CD4-positive, alpha-beta T cell treated with Interleukin-6 at 100 ng/mL for 8 hours (primary cell): ENCODE data around the gene PRAMEF33.
"Not testable (repeated sequence)": the region's sequence is repeated elsewhere in the genome, so short reads cannot be mapped to it uniquely, and the experiment has no call there.

Source experiments
- DNase-seq: peaks from one replicate; pipeline ENCODE4 v3.0.0-alpha.2; 2020; ENCODE audit warnings: mixed read lengths, low spot score

Gene PRAMEF33

GRCh38 chr1:13303239-13303638 lies at the start of gene PRAMEF33:
Gene PRAMEF33, plus strand, starts transcription at chr1:13303539. Its CDS starts 2,416 bp downstream, at chr1:13305955.
- not testable (repeated sequence) for DNase-seq

- DNase-seq: not testable (repeated sequence)
These were observed 49.4 kb upstream of the PRAMEF33 start, which contains the start of gene PRAMEF5 for GRCh38 chr1:13253898-13254297. Gene PRAMEF5, plus strand, starts transcription at chr1:13254198. Its CDS starts 5,071 bp downstream, at chr1:13259269.

GRCh38 chr1:13265124-13265523 lies 38.2 kb upstream of the PRAMEF33 start:
- DNase-seq: not testable (repeated sequence)

GRCh38 chr1:13277016-13277415 lies 26.3 kb upstream of the PRAMEF33 start:
- not testable (repeated sequence) for DNase-seq

GRCh38 chr1:13279617-13280016 lies 23.7 kb upstream of the PRAMEF33 start:
- not testable (repeated sequence) for DNase-seq

GRCh38 chr1:13285037-13285436 lies 18.3 kb upstream of the PRAMEF33 start, which contains the start of gene PRAMEF8:
Gene PRAMEF8, minus strand, starts transcription at chr1:13285137. Its CDS starts 1,046 bp downstream, at chr1:13284091.
- DNase-seq: not testable (repeated sequence)

- DNase-seq: not testable (repeated sequence)
These were observed 14.3 kb upstream of the PRAMEF33 start for GRCh38 chr1:13289030-13289429.

- DNase-seq: not testable (repeated sequence)
These were observed 6.0 kb upstream of the PRAMEF33 start for GRCh38 chr1:13297216-13297931.

GRCh38 chr1:13298699-13299098 lies 4.6 kb upstream of the PRAMEF33 start:
- not testable (repeated sequence) for DNase-seq

- not testable (repeated sequence) for DNase-seq
These were observed 1.1 kb upstream of the PRAMEF33 start for GRCh38 chr1:13302197-13302596.

GRCh38 chr1:13315281-13315680 lies 11.9 kb downstream of the PRAMEF33 start, which contains the start of gene PRAMEF15:
Gene PRAMEF15, plus strand, starts transcription at chr1:13315581. Its CDS starts 2,827 bp downstream, at chr1:13318408.
- DNase-seq: not testable (repeated sequence)

- not testable (repeated sequence) for DNase-seq
These were observed 39.2 kb downstream of the PRAMEF33 start for GRCh38 chr1:13342496-13342895.

- not testable (repeated sequence) for DNase-seq
These were observed 43.7 kb downstream of the PRAMEF33 start, which contains the start of gene PRAMEF14 for GRCh38 chr1:13347034-13347433. Gene PRAMEF14, minus strand, starts transcription at chr1:13347134. Its CDS starts 1,820 bp downstream, at chr1:13345314.

- DNase-seq: not testable (repeated sequence)
These were observed 50.1 kb downstream of the PRAMEF33 start for GRCh38 chr1:13353476-13353875.

GRCh38 chr1:13354475-13354874 lies 51.1 kb downstream of the PRAMEF33 start:
- not testable (repeated sequence) for DNase-seq

GRCh38 chr1:13356774-13357173 lies 53.4 kb downstream of the PRAMEF33 start:
- DNase-seq: peak; percentile 9
